ENCODE data around the gene SFSWAP. TPM values are rescaled to one million over a fixed set of nuclear protein-coding genes. Genes with fewer than 3 reads are reported as not detected.

SFSWAP gene
- total and polyA plus RNA-seq, 2 of the 13 experiments (the other 11 are each of a cell fraction or from before 2014, with no cell fraction given), result 17.1 to 27.7 TPM

GRCh38 chr12:131818821-131819585 lies 108.1 kb downstream of the SFSWAP start:
- peaks cover 5% of the 10 kb centered on the region for H3K9me3 ChIP-seq (ENCODE audit: low read length)
- DNase-seq (ENCODE audit: low spot score) (peak; percentile 54), FAIRE-seq (no peak), ATAC-seq (peak; percentile 62)
- CTCF ChIA-PET (ENCODE audit: low intra/inter-chr PET ratio, low total read pairs), result no interaction called here
- no peaks in the 10 kb centered on the region for H4K20me1 ChIP-seq (ENCODE audit: insufficient read depth, low read length)
- peak overlapping the region; percentile 62 for H3K4me2 ChIP-seq (ENCODE audit: low read depth, low read length)
- no peaks in the 10 kb centered on the region for H3K79me2 ChIP-seq (ENCODE audit: insufficient read depth, low read length)
- peaks cover 0 to 2% of the 10 kb centered on the region in 2 experiments; a peak in 1 of 5 replicates for H3K27me3 ChIP-seq (ENCODE audit: control insufficient read depth in 1 of 2, insufficient read depth in 2 of 2, low read length in 2 of 2)
- H2AFZ ChIP-seq (ENCODE audit: low read length), result no peak overlapping the region
- peak overlapping the region; percentile 35 for H3K27ac ChIP-seq (ENCODE audit: extremely low read length, insufficient read depth, low read length)
- H3K4me3 ChIP-seq (replicated peaks in 1 of 3; ENCODE audit: insufficient read depth in 1 of 3, low read depth in 2 of 3, low read length in 3 of 3), result peak overlapping the region in 1 of 3 experiments; percentile 22; a peak in 2 of 6 replicates
- POLR2A ChIA-PET, result no interaction called here
- no peak overlapping the region for H3K9ac ChIP-seq (ENCODE audit: insufficient read depth, low read depth, low read length)
- intact Hi-C loops (cut with micrococcal nuclease; ENCODE audit: unreplicated experiment) (no loop called here), in situ Hi-C loops (cut with HindIII; ENCODE audit: extremely low pct_ligation_motif_present, low pct_unique_long_range_greater_than_20kb) (no loop called here)
- WGBS (ENCODE audit: low lambda C conversion rate), result 34% methylated on average over 30 of the region's 30 CpGs
- peaks cover 27% of the 10 kb centered on the region for H3K4me1 ChIP-seq (ENCODE audit: insufficient read depth, low read length)
- no peaks in the 10 kb centered on the region for H3K36me3 ChIP-seq (replicated peaks in 1 of 2; ENCODE audit: control insufficient read depth in 1 of 2, insufficient read depth in 2 of 2, low read length in 2 of 2)
- no TSS peak for BruUV-seq (replicated peaks)
- TF ChIP-seq ZNF407 (CRISPR knock-in tag; IDR thresholded peaks at IDR 0.05; ENCODE audit: not compliant biosample characterization) (no peak), TEAD2 (CRISPR knock-in tag; IDR thresholded peaks at IDR 0.05) (no peak), PRMT3 (CRISPR knock-in tag; IDR thresholded peaks at IDR 0.05; ENCODE audit: borderline replicate concordance, low read depth) (no peak), ZNF10 (CRISPR knock-in tag; IDR thresholded peaks at IDR 0.05; ENCODE audit: borderline replicate concordance, low read depth) (no peak), ZNF550 (CRISPR knock-in tag; IDR thresholded peaks at IDR 0.05; ENCODE audit: borderline replicate concordance) (no peak), ZNF329 (CRISPR knock-in tag; IDR thresholded peaks at IDR 0.05; ENCODE audit: low read depth) (no peak), ZNF280B (CRISPR knock-in tag; IDR thresholded peaks at IDR 0.05; ENCODE audit: borderline replicate concordance) (0 out of 2 replicates have a peak, but pooled peaks have one; percentile 18), TBX3 (IDR thresholded peaks at IDR 0.05; ENCODE audit: borderline replicate concordance) (no peak), ZNF567 (CRISPR knock-in tag; IDR thresholded peaks at IDR 0.05; ENCODE audit: borderline replicate concordance) (no peak), HDAC1 (CRISPR knock-in tag; IDR thresholded peaks at IDR 0.05) (no peak), MYNN (CRISPR knock-in tag; IDR thresholded peaks at IDR 0.05; ENCODE audit: low read depth) (no peak), MED8 (CRISPR knock-in tag; IDR thresholded peaks at IDR 0.05; ENCODE audit: insufficient replicate concordance) (no peak), CEBPG (CRISPR knock-in tag; IDR thresholded peaks at IDR 0.05) (peak; percentile 80), ZNF496 (CRISPR knock-in tag; IDR thresholded peaks at IDR 0.05; ENCODE audit: insufficient replicate concordance) (no peak)
